Skeletal muscle cell (primary cell): ENCODE measurements around the gene DCN.

Source experiments
- DNase-seq: peaks from one replicate; pipeline ENCODE4 v3.0.0-alpha.2; 2010; ENCODE audit warnings: low read depth
- H3K4me3 ChIP-seq: 2 replicates; pipeline ENCODE4 v1.5.1; 2011; ENCODE audit warnings: low read depth, mild to moderate bottlenecking, control low read depth, low read length, moderate library complexity

DCN gene

DNA sequence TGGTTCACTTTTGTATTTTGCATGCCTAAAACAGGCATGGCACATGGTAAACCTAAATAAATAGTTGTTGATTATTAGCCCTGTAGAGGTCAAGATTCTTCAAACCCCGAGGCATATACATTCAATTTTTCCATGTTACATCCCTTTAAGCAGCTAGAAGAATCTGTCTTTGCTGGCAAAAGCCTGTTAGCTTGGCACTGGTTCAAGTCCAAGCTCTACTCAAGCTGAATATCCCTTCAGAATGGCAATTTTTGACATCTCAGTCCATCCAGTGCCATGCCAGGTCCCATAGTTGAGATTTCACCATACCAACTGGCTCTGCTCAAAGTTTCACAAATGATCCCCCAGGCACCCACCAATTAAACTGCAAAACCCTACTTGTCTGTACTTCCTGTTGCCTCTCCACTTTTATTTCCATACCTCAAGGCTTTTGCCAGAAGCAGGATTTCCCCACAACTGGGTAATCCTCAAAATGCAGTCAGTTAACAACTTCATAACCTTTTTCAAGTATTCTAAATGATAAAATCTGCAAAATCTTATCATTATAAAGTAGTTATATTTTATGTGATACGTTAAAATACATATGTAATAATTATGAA is 9.0 kb upstream of the DCN start:
- DNase-seq: no peak
- H3K4me3 ChIP-seq: no peak overlapping the region

DNA sequence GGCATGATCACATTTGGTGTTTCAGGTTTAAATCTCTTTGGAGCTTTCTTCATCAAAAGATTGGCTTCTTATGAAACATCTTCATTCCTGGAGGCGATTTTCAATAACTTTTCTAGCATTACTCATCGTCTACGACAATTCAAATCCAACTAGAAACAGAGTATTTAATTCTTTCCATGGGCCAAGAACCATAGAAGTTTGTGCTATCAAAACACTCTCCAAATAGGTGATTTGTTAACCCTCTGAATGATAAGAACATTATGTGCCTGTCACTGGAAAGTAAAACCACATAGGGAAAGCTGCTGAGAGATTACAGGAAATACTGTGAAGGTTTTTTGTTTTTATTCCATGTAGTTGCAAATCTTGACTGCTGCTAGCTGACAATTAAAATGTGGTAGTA is 6.9 kb upstream of the DCN start:
- H3K4me3 ChIP-seq: no peak overlapping the region
- DNase-seq: peak; percentile 63

DNA sequence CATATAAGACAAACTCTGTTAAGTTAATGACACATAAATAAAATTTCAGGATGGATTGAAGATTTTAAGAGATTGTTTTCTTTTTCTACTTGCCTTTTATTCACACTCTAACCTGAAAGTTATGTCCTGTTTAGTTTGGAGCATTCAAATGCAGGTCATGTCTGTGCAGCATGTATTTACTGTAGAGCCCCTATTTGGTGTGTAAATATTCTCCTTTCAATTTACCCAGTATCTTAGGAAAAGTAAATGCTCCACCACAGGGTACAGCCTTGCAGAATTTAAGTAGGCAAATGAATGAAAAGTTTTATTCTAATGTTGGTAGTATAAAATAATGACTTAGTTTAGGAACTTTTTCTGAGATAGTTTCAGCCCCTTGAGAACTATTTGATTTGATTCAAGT is 6.2 kb upstream of the DCN start:
- no peak for DNase-seq
- H3K4me3 ChIP-seq: no peak overlapping the region

DNA sequence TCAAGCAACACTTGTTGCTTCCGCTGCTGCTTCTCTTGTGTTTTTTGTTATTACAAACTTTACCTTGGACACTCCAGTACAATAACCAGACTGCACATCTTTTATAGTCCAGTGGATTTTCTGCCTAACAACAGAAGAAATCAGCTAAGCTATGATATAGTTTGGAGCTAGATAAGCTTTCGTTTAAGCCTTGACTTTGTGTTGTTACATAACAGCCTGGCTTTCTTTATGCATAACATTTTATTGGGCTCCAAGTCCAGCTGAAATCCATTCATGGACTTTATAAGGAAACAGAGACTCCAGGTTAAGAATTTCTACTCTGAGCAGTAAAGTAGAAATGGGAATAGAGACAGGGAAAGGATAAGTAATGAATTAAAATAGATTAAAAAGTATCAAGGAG is 3.5 kb upstream of the DCN start:
- H3K4me3 ChIP-seq: no peak overlapping the region
- no peak for DNase-seq

DNA sequence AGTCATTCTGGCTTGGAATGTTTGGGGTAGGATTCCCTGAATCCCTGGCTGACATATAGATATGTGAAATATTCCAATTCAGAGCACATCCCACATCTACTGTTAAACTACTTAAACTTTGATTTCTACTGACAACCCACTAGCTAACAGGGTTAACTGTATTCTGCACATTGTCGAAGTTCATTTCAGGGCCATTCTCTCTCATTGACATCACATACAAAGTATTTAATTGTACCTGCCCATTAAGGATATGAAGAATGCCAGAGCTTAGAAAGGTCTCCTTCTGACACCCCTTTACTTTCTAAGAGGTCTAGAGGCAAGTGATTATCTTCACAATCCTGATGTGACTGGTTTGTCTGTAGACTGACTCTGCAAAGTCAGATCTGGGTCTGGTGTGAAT is 2.8 kb upstream of the DCN start:
- no peak for DNase-seq

DNA sequence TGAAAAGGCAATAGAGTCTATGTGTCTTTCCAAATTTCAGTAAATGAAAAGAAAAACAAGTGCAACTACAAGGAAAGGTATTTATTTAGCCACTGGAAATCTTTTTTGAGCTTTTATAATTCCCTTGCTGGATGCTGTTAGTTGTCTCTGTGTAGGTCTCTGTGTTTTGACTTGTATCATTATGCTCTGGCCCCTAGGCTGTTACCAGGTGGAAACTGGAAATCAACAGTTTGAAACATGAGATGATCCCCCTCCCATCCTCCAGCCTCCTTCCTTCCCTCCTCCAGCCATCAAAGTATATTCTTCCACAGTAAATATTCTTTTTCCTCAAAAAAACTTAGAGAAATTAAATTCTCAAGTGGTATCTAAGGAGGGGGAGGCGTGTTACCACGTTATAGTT is 934 bp upstream of the DCN start:
- DNase-seq: no peak
- no peak overlapping the region for H3K4me3 ChIP-seq

More for the DNA sequence above, 2.8 kb upstream of the DCN start:
- no peak overlapping the region for H3K4me3 ChIP-seq

DNA sequence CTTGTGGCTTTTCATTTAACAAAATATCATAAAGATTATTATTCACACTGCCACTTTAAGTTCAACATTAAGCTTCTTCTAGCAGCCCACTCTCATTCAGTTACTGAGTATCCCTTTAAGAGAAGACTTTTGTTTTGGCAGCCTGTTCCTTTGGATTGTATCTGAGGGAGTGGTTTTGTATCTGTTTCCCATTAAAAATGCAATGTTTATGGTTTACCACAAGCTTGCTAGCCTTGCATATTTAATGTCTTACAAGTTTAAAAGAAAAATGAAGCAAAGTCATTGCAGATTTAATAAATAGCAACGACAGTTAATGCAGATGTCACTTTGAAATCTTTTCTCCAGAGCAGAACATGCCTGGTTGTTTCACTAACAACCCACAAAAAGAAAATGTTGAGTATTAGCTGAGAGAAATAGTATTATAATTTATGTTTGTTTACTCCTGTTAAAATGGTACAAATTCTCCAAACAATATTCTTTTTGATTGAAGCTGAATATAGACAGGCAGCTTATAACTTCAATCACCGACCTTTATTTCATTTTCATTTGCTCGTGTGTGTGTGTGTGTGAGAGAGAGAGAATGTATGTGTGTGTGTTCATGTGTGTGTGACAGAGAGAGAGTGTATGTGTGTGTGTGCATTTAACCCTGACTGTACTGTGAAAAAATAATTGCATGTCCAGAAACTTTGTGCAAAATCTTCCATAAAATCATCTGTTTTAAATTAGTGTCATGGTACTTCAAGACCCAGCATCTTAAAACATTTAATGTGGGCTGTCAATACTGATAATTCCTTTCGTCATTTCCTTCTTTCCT is 1.8 kb downstream of the DCN start:
- no peak for DNase-seq
- H3K4me3 ChIP-seq: peak overlapping the region; percentile 53

DNA sequence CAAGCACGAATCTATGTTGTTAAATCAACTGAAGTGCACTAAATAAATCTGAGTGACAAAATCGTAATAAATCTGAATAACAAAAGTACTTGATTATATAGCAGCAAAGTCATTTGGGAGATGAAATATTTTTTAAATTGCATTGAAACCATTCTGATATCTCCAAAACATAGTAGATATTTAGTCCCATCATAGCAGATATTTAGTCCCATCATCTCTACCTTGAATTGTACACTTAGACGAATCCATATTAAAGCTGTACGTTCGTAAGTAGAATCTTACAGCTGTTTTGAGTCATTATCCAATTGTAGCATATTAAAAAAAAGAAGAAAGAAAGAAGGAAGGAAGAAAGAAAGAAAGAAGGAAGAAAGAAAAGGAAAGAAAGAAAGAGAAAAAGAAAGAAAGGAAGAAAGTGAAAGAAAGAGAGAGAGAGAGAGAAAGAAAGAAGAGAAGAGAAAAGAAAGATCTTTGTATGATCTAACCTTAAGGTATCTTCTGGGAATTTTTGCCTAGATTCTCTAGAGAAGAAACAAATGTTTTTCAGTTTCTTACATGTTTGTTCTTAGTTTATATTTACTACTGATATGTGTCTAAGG is 2.6 kb downstream of the DCN start:
- H3K4me3 ChIP-seq: peak overlapping the region; percentile 53
- no peak for DNase-seq

DNA sequence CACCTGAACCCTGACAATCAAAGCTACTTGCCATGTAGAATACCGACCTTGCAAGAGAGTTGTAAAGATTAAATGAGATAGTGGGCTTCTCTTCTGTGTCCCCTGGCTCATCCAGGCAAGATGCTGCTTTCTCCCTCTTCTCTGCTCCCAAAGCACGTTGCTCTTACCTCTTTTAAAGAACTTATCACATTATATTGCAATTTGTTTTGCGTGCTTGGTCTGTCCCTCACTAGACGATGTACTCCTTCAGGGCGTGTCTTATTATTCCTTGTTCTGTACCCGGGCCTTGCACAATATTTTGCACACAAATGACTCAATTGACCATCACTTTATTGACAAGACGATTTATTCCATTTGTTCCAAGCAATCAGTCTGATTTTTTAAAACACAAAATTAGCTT is 3.3 kb downstream of the DCN start:
- no peak for DNase-seq
- peak overlapping the region; percentile 42 for H3K4me3 ChIP-seq

DNA sequence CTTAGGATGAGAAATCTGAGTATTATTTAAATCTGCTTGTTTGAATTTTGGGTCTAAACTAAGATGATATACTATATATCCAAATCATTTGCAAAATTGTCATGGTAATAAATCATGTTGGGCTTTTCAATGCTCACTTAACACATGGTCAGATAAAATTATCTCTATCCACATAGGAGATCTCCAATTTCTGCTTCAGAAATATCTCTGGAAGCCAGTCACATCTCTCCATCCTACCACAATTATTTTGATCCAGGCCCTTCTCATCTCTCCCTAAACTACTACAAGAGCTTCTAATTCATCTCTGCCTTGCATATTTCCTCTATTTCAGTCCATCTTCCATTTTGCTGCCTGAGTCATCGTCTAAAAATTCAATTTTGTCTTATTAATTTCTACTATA is 3.8 kb downstream of the DCN start:
- H3K4me3 ChIP-seq: peak overlapping the region; percentile 42

DNA sequence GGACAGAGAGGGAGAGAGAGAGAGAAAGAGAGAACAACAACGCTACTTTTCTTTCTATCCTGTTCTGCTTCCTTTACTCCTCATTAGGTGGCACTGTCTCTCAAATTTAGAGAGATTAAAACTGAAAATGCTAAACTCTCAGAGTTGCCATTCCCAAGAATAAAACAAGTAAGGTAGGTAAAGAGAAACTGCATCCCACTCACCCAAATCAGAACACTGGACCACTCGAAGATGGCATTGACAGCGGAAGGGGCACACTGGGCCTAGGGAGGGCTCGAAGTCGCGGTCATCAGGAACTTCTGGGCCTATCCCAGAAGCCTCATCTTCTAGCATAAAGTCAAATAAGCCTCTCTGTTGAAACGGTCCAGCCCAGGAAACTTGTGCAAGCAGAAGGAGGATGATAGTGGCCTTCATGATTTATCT is 4.5 kb downstream of the DCN start:
- DNase-seq: no peak
- peak overlapping the region; percentile 42 for H3K4me3 ChIP-seq

More for the DNA sequence above, 3.8 kb downstream of the DCN start:
- DNase-seq: no peak

DNA sequence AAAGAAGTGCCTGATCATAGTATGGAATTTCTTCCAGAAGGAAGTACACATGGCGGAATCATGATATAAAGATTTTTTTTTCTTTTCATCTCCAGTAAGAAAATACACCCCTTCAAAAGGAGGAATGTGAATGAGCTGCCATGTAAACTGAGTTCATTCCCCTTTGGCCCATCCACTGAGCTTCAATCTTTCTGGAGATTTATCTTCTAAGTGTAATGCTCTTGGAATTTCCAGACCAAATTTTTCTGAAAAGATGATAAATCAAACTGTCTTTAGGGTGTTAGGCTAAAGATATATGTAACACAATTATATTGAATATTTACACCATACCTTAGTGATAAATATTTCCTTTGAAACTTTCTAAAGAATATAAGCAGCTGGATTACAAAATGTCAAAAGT is 5.2 kb downstream of the DCN start:
- H3K4me3 ChIP-seq: peak overlapping the region; percentile 1
- DNase-seq: no peak

DNA sequence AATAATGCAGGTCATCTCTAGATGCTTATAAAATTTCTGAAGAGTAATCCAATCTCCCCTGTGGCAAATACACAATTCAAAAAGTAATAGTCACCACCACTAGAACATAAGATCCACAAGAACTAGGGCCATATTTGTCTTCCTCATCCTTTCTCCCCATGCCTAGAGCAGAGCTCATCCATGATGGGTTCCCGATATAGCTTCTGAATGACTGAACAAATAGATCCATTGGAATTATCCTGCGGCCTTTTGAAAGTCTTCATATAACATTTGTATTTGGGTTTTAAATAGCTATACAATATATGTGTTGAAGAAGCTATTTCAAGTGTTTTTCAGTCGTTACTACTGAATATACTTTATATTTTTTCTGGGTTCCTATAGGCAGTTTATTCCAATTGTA is 5.7 kb downstream of the DCN start:
- peak overlapping the region; percentile 15 for H3K4me3 ChIP-seq

DNA sequence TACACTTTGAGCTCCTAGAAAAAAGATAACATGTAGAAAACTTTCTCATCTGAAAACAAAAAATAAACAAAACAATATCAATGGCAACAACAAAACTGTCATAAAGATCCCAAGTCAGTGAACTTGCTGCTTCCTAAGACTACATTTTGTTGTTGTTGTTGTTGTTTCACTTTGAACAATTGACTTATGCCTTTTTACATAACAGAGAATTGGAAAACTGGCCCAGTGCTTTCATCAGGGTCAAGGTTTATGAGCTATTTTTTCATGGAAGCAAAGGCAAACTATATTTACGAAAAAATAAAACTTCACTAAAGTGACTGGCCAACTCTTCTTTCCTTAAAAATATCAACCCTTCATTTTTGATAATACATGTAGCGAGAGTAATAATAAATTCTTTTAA is 6.3 kb downstream of the DCN start:
- H3K4me3 ChIP-seq: no peak overlapping the region
- no peak for DNase-seq

More for the DNA sequence above, 5.7 kb downstream of the DCN start:
- no peak for DNase-seq

DNA sequence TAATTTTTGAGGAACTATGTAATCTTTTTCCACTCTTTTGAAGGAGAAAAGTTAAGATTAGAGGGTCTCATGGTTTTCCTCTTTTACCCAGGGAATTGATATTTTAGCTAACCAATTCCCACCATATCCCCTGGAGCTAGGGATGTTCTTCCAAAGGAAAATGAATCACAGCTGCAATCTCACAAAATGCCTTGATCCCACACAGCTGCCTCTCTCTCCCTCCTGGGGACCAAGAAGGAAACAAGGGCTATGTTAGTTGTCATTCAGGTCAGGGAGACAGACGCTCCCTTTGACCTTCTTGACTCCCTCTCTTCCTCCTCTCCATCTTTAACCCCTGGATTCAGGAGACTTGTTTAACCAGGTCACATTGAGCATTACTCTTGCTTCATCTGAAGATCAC is 9.5 kb downstream of the DCN start:
- no peak for DNase-seq
- no peak overlapping the region for H3K4me3 ChIP-seq

DNA sequence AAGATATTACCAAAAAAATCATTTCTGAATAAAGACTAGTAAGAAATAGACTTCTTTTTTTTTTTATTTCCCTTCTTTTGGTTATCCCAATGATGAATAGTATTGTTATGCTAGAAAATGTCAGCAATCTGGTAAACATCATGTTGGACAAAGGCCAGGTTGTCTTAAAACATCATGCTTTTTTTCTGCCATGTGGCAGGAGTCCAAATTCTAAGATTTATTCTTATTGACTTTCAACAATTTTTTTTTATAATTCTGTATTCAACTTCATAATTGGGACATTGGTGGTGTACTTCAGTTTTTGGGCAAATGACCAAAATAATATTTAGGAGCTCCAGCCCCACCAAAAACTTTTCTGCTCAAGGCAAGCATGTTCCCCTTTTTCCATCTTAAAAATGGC is 10.5 kb downstream of the DCN start:
- DNase-seq: no peak
- H3K4me3 ChIP-seq: no peak overlapping the region

DNA sequence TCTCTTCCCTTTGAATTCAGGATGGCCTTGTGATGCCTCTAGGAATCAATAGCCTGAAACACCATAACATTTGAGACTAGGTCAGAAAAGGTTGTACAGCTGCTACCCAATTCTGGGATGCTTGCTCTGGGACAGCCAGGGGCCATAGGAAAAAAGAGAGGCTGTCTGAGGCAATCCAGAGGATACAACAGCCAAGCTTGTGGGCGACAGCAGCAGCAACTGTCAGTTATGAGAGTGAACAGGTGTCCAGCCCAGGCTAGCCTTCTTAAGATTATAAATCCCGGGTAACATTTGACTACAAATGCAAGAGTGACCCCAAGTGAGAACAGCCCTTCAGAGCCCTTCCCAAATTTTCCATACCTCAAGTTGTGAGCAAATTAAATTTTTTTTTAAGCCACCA is 11.1 kb downstream of the DCN start:
- no peak for DNase-seq
- no peak overlapping the region for H3K4me3 ChIP-seq

DNA sequence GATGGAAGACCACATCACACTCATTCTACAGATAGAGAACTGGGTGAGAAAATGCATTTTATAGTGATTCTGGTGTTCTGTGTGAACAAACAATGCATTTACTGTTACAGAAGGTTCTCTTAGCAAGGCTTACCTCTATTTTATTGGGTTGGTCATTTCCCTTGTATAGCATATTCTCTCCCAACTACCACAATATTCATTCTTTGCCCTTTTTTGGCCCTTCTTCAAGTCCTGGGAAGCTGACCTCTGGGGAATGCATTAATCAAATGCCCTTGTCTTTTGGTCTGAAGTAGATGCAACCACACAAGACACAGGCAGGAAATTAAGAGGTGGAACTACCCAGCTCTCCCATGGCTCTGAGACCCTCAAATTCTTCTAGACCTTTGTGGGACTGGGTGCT is 19.5 kb downstream of the DCN start:
- no peak for DNase-seq
- H3K4me3 ChIP-seq: no peak overlapping the region

DNA sequence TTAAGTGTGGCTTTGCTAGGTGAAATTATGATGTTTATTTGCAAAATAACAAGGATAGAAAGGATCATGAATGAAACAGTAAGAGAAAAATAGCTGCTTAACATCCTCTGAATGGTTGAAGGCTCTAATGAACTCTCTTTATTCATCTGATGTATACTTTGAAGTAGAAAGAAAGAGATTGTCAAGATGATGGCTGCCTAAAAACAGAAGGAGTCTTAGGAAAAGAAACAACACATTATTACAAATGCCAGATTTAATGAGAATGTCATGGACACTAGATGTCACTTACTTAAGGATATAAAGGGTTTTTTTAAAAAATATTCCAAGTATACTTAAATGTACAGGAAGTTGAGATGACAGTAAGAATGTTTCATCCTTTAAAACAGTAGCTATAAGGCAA is 21.6 kb downstream of the DCN start:
- no peak overlapping the region for H3K4me3 ChIP-seq
- DNase-seq: no peak

DNA sequence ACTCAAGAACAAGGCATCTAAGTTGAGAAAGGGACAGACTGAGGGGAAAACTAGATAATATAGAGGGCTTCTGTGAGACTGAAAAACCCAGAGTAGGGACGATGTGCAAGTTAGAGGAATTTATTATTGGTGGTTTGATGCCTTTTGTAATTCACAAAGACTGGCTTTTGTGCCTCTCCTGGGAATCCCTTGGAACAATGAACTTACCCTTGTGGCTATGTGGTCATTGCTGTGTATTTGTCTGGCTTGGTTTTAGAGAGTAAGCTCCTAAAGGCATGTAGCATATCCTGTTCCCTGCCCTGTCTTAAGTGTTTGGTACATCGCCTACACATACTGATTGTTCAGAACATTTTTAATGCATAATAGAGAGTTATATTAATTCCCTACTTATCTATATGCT is 26.6 kb downstream of the DCN start:
- H3K4me3 ChIP-seq: no peak overlapping the region
- no peak for DNase-seq

DNA sequence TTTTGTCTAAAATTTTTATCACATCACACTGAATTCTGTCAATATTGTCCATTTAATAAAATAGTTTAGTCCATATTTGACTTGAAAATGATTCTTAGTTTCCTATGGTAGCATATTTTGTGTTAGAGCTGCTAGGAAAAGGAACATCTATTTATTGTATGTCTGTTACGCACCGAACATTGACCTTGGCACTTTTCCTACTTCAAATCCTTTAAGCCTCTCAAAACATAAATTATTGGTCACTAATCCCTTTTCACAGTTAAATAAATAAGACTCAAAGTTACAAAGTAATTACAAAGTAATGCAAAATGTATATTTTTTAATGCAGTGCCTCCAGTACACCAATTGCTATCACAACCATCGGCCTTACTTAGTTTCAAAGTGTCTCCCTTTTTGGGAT is 28.5 kb downstream of the DCN start:
- no peak for DNase-seq
- H3K4me3 ChIP-seq: no peak overlapping the region
